Occipital lobe (tissue), 3 donors: ENCODE results near the gene ECI1. TPM values are rescaled to one million over a fixed set of nuclear protein-coding genes. Genes with fewer than 3 reads are reported as not detected.

Experiments
- DNase-seq: peaks from one replicate; lab custom pipeline; 2025; lab: John Stamatoyannopoulos, UW
- small RNA-seq: library from RNA; depleted of rRNA; stranded (forward); fragments of <200 nt; gene quantifications from one replicate; pipeline ENCODE3, GENCODE V24; 2014
- total RNA-seq: library from RNA; depleted of rRNA; stranded (reverse); fragments of >200 nt; gene quantifications from one replicate; pipeline ENCODE4 v1.2.3, GENCODE V29; 2014

Gene ECI1
- total RNA-seq, 1 donor from 2014 or later = 8.1 TPM

DNA sequence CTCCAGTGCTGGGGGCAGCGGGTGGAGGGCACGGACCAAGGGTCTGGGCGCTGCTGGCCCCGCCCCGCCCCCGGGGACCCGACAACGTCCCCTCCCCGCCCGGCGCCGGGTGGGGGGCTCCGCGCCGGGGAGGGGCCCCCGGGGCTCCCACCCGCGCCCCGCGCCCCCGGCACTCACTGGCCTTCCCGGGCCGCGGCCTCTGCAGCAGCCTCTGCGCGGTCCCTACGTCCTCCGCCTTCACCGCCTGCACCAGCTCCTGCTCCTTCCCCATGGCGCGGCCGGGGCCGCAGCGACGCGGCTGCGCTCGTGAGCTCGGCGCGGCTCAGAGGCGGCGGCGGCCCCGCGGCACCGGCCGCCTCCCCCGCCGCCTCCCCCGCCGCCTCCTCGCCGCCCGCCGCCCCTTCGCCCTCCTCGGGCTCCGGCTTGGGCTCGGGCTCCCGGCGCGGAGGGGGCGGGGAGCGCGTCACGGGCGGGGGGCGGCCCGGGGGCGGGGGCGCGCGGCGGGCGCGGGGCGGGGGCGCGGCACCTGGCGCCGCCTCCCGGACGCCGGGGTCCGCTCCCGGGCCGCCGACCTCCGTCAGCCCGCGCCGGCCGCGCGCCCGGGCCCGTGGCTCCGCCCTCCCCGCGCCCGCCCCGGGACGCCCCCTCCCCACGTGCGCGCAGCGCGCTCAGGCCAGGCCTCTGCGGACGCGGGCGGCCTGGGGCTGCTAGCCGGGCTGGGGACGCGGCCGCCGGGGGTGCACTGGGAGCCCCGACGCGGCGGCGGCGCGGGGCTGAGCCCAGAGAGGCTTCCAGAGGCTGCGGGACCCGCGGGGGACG is 55.0 kb downstream of the ECI1 start, which contains the start of gene CASKIN1:
TSS of gene CASKIN1 (minus strand) at position 444 of the 819 bp plus-strand sequence. CDS start at position 271, 173 bp downstream.
- DNase-seq = no peak

DNA sequence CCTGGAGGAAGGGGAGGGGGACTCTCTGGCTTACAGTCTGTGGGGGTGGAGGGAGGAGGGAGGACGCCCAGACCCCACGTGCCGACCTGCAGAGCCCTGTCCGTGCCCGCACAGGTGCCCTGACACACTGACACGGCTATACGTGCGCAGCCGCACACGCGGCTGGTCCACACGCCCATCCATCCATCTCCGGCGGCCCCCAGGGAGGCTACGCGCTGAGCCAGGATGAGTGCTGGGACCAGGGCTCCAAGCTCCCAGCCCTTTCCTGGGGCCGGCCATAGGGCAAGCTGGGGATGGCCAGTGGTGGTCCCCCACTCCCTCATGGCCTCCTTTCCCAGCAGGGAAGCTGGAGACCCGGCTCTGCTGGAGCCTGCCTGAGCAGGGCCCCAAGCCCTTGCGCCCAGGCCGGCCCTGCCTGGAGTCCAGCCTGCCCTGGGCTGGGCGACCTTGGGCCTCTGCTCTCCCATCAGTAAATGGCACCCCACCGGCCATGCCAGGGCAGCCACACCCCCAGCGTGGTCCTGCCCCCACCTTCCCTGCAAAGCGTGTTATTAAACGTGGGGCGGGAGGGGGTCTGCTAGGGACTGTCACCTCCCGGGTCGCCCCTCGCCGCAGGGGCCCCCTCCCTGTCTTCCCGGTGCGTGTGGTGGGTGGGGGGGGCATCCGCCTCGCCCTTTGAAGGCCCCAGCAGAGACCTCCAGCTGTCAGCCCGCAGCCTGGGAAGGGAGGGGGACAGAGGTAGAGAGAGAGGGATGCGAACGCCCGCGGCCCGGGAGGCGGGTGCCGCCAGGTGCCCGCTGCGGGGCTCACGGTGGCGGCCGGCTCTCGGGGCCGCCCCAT is 55.8 kb downstream of the ECI1 start:
- no peak for DNase-seq

DNA sequence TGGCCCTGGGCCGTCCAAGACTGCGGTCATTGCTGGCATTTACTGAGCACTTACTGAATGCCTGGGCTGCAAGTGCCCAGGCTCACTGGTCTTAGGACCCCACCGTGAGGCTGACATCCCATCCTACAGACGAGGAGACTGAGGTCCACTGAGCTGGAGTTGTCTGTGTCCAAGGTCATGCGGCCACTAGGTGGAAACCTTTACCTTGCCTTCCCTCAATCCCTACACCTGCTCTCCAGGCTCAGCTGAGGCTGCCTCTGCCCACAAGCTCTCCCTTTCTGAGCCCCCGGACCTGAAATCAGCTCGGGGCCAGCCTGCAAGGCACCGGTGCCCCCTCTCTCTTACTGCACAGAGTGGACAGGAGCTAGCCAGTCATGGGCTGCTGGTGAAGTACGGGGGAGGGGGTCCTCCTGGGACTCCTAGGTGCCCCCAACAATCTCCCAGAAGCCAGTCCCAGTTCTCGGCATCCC is 56.5 kb downstream of the ECI1 start:
- no peak for DNase-seq

DNA sequence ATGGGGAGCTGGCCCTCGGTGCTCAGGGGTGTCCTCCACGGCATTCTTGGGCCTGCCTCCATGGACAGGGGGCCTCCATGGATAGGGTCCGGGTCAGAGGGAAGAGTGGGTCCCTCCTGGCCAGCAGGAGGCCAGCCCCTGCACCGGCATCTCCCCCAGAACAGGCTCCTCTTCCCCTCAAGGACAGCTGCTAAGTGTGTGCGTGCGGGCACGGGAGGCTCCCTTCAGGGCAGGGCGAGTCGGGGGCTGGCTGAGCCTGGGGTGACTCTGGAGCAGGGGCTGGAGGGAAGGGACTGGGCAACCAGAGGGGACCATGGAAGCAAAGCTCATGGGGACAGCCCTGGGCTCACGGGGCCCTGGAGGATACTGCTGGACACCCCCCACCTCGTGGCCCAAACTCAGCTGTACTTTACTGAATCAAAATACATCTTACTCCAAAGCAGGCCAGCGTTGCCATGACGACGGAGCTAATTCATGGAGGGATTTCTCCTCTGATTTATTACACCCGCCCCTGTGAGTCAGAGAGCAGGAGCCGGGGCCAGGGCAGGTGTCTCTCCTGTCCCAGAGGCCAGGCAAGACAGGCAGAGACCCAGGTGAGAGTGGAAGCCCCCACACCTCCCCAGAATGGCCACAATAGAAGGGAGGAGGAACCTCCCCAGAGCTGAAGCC is 57.1 kb downstream of the ECI1 start:
- no peak for DNase-seq

DNA sequence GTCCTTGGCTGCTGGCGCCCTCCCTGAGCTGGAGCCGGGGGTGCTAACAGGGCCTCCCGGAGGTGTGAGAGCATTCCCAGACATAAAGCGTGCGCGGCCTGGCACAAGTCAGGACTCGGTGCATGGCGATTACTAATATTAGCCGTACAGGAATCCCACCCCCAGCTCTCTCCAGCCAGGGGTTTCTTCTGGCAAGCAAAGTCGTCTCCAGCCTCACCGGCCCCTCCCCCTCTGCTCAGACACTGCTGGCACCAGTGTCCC is 60.0 kb downstream of the ECI1 start:
- no peak for DNase-seq

DNA sequence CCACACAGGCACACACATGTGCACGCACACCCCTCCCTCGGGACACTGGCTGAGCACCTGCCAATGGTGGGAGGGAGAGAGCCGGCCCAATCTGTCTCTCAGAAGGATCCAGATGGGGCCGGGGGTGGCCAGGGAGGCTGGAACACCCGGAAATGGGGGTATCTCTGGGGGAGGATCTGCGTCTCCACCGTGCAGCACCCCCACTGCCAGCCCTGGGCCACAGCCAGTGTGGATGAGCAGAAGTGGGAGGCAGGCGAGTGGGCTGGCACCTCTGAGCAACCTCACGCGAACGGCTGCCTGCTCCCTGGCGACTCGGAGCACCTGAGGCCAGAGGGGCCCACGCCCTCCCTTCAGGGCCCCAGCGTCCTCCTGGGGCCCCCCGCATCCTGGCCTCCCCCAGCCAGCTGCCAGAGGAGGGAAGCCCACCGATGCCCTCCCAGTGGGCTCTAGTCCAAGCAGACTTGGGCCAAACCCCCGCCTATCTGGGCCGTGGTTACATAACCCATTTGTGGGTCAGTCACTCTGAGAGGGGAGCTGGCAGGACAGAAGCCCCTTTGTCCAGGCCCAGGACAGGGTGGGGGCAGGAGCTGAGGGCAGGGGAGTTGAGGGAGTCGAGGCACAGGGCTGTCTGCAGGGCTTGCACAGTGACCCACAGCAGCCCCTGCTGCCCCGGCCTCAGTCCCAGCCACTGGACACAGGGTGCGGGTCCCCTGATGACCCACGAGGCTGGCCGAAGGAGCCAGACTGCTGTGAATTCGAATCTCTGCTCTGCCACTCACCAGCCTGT is 60.5 kb downstream of the ECI1 start:
- DNase-seq = no peak

DNA sequence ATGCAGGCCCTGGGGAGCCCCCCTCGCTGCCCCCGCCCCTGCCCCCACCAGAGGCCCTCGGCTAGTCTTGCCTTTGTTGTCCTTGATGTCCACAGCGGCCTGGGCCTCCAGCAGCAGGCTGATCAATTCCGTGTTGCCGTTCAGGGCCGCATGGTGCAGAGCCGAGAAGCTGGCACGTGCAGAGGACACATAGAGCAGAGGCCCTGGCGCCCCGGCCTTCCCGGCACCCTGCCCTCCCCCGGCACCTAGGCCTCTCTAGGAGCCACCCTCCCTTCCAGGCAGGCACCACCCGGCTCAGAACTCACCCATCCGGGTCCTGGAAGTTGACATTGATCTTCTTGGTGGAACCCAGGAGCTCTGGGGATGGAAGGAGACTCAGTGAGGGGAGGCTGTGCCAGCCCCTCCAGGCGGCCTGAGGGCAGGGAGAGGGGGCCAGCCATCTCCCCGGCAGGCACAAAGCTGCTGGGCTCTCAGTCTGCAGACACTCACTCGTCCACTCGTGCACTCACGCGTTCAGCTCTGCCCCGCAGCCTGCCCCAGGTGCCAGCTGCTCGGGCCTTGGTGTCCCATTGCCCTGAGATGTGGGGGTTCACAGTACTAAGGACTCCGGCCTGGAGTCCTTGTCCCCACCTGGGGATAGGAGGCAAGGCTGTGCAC is 61.3 kb downstream of the ECI1 start:
- no peak for DNase-seq

Small RNA genes lying within 50 kb of the gene (small RNA-seq; reads per million reads assigned to genes)
- not detected for gene MIR3677
- gene MIR4717 = not detected

Other genes starting within 250 kb of the ECI1 start
- gene ZNF598, start 241.8 kb downstream of the ECI1 start, total RNA-seq = 5.5 TPM
- not detected for gene NPW, start 231.8 kb downstream of the ECI1 start, total RNA-seq
- 9.8 TPM for gene NHERF2, start 224.7 kb downstream of the ECI1 start, total RNA-seq
- 20.3 TPM for gene NTHL1, start 203.8 kb downstream of the ECI1 start, total RNA-seq
- 47.3 TPM for gene TSC2, start 203.6 kb downstream of the ECI1 start, total RNA-seq
- gene PKD1, start 115.7 kb downstream of the ECI1 start, total RNA-seq = 70.3 TPM
- gene RAB26, start 103.0 kb downstream of the ECI1 start, total RNA-seq = 5.8 TPM
- 35.6 TPM for gene TRAF7, start 95.8 kb downstream of the ECI1 start, total RNA-seq
- 23.6 TPM for gene CASKIN1, start 55.0 kb downstream of the ECI1 start, total RNA-seq
- gene MLST8, start 46.1 kb downstream of the ECI1 start, total RNA-seq = 10.5 TPM
- gene BRICD5, start 40.7 kb downstream of the ECI1 start, total RNA-seq = 3.7 TPM
- gene PGP, start 36.7 kb downstream of the ECI1 start, total RNA-seq = 10.1 TPM
- 27.3 TPM for gene E4F1, start 28.0 kb downstream of the ECI1 start, total RNA-seq
- gene DNASE1L2, start 15.1 kb downstream of the ECI1 start, total RNA-seq = 1.7 TPM
- gene RNPS1, start 16.5 kb upstream of the ECI1 start, total RNA-seq = 66.8 TPM
- gene ABCA3, start 89.1 kb upstream of the ECI1 start, total RNA-seq = 34.8 TPM
- gene CCNF, start 177.9 kb upstream of the ECI1 start, total RNA-seq = 10.8 TPM
- gene TEDC2, start 208.5 kb upstream of the ECI1 start, total RNA-seq = 8.4 TPM
- gene NTN3, start 219.7 kb upstream of the ECI1 start, total RNA-seq = 5.8 TPM
- 22.3 TPM for gene TBC1D24, start 223.5 kb upstream of the ECI1 start, total RNA-seq